GM18907 (cell line): Measurements from ENCODE around the gene TERT.
"Not testable (repeated sequence)": the region's sequence is repeated elsewhere in the genome, so short reads cannot be mapped to it uniquely, and the experiment has no call there.

Experiments
- ATAC-seq: cut with Tn5 transposase; IDR thresholded peaks from one replicate; pipeline ENCODE4 v1.9.1; 2021; ENCODE audit warnings: mild to moderate bottlenecking, moderate library complexity; ENCODE audit not compliant: unreplicated experiment

TERT gene

GRCh38 chr5:1243487-1244130, 51.3 kb downstream of the TERT start:
- no peak for ATAC-seq

GRCh38 chr5:1242733-1243486, 52.0 kb downstream of the TERT start:
- no peak for ATAC-seq

DNA sequence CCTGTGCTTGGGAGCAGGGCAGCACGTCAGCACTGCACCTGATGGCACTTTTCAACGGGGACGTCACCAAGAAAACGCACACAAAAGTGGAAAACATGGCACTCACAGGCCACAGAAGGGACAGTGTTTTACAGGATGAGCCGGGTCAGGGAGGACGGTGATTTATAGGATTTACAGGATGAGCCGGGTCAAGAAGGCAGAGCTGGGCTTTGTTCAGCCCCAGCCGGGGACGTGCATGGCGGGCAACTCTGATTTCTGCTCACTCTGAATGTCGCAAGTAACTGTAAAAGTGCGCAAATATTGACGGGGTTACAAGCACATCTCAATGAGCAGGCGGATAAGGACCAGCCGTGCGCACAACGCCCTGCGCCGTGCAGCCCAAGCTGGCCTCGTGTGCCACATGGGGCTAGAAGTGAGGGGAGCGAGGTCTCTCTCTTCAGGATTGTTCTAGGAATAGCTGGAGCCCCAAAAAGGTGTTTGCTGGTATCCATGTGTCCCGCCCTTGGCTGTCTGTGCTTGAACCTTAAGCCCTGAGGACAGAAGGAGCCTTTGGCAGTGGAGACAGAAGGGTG, 53.3 kb downstream of the TERT start:
- no peak for ATAC-seq

DNA sequence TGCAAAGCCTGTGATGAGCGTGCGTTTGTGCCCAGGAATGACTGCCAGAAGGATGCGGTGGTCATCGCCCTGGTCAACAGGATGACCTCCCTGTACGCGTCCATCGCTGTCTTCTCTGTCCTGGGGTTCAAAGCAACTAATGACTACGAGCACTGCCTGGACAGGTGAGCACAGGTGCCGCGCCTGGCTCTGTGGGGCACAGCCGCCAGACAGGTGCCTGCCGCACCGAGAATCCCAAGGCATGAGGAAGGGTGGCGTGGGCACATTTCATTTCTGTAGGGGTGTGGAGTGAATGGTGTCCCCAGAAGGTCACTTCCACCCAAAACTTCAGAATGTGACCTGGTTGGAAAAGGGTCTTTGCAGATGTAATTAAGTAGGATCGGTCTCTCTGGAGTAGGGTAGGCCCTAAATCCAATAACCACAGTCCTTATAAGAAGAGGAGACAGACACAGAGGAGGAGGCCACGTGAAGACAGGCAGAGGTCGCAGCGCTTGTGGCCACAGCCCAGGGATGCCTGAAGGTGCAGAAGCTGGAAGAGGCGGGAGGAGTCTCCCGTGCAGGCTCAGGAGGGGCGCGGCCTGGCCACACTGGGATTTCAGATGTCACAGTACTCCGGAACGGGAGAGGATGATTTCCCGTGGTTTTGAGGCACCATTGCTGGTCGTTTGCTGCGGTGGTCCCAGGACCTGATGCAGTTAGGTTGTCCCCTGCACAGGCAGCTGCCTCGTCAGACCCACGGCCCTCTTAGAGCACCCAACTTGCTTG, 54.2 kb downstream of the TERT start:
- no peak for ATAC-seq

- ATAC-seq, result no peak
Observed at GRCh38 chr5:1239505-1240251, 55.2 kb downstream of the TERT start.

- no peak for ATAC-seq
Observed at GRCh38 chr5:1235838-1236237, 59.0 kb downstream of the TERT start.

DNA sequence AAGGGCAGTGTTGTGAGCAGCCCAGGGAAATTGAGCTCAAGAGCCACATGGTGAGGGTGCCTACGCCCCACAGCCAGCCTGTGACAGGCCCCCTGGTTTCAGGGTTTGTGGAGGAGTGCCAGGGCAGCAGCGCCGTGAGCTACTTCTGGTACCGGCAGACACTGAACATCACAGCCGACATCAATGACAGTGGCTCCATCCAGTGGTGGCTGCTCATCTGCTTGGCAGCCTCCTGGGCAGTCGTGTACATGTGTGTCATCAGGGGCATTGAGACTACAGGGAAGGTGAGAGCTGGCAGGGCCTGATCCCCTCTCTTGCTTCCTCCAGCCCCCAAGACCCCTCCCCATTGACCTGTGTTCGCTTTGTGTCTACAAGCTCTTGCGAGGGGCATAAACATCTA, 59.5 kb downstream of the TERT start:
- ATAC-seq, result no peak

DNA sequence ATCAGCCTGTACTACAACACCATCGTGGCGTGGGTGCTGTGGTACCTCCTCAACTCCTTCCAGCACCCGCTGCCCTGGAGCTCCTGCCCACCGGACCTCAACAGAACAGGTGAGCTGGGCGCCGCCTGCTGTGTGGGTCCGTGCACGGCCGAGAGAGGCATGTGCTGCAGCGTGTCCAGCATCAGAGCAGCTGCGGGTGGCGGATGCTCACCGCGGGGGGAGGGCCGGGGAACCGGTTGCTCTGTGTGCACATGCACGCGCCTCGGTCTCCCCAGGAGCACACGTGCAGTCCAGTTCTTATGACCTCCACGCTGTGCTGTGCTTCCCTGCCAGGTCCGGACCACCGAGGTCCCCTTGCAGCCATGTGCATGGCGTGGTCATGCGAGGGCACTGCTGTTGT, 62.1 kb downstream of the TERT start:
- no peak for ATAC-seq

- no peak for ATAC-seq
Observed at GRCh38 chr5:1231354-1231905, 63.4 kb downstream of the TERT start.

GRCh38 chr5:1230551-1230950, 64.3 kb downstream of the TERT start:
- ATAC-seq, result no peak

DNA sequence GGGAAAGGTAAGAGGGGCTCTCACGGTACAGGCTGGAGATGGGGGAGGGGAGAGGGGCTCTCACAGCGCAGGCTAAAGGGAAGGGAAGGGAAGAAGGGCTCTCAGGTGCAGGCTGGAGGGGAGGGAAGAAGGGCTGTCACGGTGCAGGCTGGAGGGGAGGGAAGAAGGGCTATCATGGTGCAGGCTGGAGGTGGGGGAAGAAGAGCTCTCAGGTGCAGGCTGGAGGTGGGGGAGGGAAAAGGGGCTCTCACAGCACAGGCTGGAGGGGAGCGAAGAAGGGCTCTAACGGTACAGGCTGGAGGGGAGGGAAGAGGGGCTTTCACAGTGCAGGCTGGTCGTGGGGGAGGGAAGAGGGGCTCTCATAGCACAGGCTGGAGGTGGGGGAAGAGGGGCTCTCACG, 65.0 kb downstream of the TERT start:
- no peak for ATAC-seq

DNA sequence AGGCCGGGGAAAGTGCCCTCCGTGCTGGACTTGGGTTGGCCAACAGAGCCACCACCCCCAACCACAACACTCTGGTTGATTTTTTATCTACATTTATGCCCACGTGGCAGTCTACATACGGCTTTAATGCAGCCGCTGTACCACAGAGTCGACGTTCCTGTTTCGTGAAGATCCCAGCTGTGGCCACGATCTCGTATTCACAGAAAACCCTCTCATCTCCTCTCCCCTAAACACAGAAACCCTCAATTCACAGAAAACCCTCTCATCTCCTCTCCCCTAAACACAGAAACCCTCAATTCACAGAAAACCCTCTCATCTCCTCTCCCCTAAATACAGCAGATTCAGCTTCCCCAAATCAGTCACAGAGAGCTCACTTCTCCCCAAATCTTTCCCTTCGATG, 65.8 kb downstream of the TERT start:
- ATAC-seq, result not testable (repeated sequence)

- ATAC-seq, result no peak
Observed at GRCh38 chr5:1228120-1228519, 66.7 kb downstream of the TERT start.

DNA sequence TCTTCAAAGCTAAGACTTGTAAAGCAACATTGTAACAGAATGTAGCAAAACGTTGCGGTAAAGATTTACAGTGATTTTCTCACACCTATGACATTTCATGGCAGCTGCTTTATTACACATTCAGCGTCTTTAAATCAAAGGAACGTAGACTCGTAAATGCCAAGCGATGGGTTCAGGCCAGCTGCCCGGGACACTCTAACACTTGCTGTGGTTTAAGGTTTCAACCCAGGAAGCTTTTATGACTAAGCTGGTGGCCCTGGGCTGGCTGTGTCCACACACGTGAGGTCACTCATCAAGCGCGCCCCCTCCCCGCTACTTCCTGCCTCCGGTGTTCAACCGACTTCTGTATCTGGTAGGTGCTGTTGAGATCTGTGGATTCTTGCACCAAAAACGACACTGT, 67.2 kb downstream of the TERT start:
- no peak for ATAC-seq

DNA sequence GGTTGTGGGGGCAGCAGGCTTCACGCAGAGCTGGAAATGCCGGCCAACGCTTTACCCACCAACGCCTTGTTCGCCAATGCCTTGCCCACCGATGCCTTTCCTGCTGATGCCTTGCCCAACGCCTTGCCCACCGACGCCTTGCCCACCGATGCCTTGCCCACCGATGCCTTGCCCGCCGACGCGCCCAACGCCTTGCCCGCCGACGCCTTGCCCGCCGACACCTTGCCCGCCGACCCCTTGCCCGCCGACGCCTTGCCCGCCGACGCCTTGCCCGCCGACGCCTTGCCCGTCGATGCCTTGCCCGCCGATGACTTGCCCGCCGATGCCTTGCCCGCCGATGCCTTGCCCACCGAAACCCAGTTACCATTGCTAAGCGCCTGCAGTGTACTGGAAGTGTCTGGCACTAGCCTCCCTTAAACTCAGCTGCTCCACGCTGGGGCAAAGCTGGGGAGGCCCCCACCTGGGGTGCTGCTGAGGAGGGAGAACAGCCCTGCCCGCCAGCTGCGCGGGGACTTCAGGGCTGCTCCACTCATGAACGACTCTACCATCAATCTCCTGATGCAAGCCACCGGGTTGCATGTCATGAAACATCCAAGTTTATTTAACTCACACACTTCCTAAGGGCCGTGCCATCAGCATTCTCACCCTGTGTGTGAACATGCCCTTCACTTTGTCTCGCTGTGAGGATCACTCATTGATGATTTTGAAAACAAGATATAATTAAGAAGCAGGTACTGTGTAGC, 67.9 kb downstream of the TERT start:
- no peak for ATAC-seq

GRCh38 chr5:1226231-1226630, 68.6 kb downstream of the TERT start:
- ATAC-seq, result no peak

DNA sequence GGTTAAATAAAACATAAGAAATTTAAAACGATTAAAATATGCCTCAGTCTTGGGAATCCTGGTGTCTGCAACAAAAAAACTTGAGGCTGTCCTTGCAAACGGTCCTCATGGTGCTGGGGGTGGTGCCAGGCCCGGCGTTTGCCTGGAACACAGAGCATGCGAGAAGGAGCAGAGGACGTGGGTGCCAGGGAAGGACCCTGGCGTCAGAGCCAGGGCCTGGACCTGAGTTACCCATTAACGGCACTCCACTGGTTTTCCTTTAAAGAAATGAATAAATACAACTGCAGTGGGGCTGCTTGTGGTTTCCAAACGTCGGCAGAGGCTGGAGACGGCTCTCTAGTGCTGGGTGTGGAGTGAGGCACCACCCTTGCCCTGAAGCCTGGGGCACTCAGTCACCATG, 69.8 kb downstream of the TERT start, which contains the start of gene SLC6A18:
TSS of gene SLC6A18 (plus strand) at position 301 of the 400 bp plus-strand sequence. CDS start at position 398, 97 bp downstream.
- ATAC-seq, result no peak

- ATAC-seq, result no peak
Observed at GRCh38 chr5:1224631-1225030, 70.2 kb downstream of the TERT start.

DNA sequence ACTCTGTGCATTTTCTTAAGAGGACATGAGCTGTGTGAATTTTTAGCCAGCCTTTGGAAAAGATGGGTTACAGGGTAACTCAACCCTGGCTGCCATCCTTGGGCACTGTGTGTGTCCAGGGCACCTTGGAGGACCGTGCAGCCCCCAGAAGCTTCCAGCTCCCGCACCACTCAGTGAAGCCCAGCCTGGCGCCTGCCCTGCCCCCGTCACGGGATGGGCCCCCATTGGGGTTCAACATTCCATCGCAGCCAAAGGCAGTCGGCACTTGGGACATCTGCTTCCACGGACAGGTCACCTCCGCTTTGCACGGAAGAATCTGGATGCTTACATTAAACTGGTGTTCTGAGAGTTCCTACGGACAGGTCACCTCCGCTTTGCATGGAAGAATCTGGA, 71.6 kb downstream of the TERT start:
- no peak for ATAC-seq
